HG02852 (cell line): ENCODE data around the gene UNC13D.
A peak's percentile ranks its signal among the peaks of the same experiment; 100 is the strongest.
"Not testable (repeated sequence)": the region's sequence is repeated elsewhere in the genome, so short reads cannot be mapped to it uniquely, and the experiment has no call there.

Experiments used
- ATAC-seq: cut with Tn5 transposase; IDR thresholded peaks from one replicate; pipeline ENCODE4 v1.9.1; 2021; ENCODE audit warnings: mild to moderate bottlenecking, moderate library complexity; ENCODE audit not compliant: unreplicated experiment

Gene UNC13D

GRCh38 chr17:75807861-75808260, 36.3 kb downstream of the UNC13D start:
- ATAC-seq: no peak

DNA sequence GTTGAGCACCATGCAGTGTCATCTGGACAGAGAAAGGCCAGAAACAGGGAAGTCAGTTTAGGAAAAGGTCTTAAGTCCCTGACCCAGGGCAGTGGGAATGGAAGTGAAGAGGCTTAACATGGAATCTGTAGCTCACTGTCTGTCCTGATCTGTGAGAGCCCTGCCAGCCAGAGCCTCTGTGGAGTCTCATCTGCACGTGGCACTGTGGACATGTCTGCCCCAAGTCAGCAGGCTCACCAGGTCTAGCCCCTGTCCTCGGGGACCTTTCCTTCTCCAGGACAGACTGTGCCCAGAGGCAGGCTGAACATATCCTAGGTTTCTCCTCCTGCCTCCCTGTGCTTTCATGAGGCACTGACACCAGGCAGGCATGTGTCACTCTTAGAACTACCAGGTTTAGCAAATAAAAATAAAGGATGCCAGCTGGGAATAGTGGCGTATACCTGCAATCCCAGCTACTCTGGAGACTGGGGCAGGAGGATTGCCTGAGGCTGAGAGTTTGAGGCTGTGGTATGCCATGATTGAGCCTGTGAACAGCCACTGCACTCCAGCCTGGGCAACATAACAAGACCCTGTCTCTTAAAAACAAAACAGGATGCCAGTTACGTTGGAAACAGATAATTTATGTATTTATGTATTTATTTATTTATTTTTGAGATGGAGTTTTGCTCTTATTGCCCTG, 37.2 kb downstream of the UNC13D start:
- ATAC-seq: no peak

GRCh38 chr17:75803883-75804282, 40.3 kb downstream of the UNC13D start:
- ATAC-seq: no peak

DNA sequence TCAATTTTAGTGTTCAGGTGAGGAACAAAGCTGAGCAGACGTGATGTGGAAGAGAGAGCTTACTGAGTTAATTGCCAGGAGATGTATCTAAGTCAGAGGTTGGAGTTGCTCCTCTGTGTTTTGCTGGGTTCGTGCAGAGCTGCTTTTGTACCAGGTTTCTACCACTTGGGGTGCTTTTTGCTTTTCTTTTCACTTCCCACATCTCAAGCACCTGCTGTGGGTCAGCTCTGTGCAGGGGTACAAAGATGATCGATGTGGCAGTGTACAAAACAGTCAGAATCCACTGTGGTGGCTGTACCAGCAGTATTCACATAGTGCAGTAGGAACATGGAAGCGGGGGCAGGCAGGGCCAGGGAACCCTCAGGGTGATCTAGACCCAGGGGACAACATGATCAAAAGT, 44.8 kb downstream of the UNC13D start:
- no peak for ATAC-seq

GRCh38 chr17:75795820-75796607, 48.2 kb downstream of the UNC13D start:
- ATAC-seq: no peak

GRCh38 chr17:75793460-75793859, 50.7 kb downstream of the UNC13D start:
- no peak for ATAC-seq

DNA sequence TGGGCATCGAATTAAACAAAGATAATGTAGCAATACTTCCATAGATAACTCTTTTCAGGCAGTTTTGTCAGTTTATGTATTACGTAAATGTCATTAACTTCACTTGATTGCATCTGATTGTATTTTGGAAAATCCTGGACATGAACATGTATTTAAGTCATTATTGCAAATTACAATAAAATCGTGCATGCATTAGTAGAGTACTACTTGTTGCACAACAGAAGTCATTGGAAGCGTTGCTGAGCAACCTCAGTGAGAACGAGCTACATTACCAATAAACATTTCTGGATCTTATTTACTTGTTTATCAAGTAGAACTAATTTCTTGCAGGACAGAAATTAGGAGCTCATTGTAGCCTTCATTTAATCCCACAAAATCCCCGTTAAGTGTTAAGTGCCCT, 53.0 kb downstream of the UNC13D start:
- no peak for ATAC-seq

GRCh38 chr17:75785016-75785890, 59.0 kb downstream of the UNC13D start:
- peak; percentile 63 for ATAC-seq

DNA sequence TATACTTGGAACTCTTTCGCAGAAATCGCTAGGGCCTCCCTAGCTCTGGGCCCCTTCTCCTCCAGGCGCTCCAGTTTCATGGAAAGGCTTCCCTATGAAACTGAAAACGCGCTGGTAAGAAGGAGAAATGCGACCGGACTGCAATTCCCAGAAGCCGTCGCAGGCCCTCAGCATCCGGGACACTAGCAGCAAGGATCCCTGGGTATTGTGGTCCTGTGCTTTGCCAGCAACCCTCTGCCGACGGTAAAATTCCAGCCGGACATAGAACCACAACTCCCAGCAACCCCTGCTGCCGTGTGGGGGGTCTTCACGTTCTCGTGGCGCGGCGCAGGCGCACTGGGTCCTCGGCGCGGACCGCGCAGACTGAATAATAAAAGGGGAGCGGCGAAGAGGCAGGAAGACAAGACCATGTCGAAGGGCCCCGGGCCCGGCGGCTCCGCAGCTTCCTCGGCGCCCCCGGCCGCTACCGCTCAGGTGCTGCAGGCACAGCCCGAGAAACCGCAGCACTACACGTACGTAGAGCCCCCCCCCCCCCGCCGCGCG, 59.7 kb downstream of the UNC13D start, which contains the start of gene UNK:
TSS of gene UNK (plus strand) at position 334 of the 543 bp plus-strand sequence. CDS start at position 409, 75 bp downstream.
- ATAC-seq: peak; percentile 51

DNA sequence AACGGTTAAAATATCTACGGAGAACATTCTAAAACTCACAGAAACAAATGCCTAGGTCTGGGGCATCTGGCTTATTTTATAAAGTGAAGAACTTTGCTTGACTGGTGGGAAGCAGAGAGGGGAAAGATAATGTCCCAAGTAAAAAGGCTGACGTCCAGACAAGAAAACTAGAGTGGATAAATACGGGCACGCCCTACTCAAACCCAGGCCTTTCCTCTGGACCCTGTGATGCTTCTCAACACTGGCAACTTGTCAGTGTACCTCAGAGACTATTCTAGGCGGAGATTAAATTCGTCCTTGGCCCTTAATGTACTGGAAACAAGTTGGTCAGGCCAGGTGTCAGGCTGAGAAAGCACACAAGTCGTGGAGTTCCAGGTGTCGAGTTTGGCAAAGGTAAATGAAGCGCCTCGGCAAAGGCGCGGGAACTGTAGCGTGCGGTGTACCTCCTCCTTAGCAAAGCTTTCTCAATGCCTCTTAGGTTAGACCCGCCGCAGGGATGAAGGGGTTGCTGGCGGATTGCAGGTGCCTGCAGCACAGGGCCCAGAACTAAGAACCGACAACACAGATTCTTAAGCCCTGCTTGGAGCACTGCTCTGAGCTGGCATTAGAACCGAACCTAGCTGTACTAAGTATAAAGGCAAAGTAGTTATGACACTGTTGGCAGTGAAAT, 60.3 kb downstream of the UNC13D start:
- ATAC-seq: peak; percentile 0

- ATAC-seq: no peak
Observed at GRCh38 chr17:75783069-75783783, 61.0 kb downstream of the UNC13D start.

- ATAC-seq: no peak
Observed at GRCh38 chr17:75779987-75780889, 64.0 kb downstream of the UNC13D start.

DNA sequence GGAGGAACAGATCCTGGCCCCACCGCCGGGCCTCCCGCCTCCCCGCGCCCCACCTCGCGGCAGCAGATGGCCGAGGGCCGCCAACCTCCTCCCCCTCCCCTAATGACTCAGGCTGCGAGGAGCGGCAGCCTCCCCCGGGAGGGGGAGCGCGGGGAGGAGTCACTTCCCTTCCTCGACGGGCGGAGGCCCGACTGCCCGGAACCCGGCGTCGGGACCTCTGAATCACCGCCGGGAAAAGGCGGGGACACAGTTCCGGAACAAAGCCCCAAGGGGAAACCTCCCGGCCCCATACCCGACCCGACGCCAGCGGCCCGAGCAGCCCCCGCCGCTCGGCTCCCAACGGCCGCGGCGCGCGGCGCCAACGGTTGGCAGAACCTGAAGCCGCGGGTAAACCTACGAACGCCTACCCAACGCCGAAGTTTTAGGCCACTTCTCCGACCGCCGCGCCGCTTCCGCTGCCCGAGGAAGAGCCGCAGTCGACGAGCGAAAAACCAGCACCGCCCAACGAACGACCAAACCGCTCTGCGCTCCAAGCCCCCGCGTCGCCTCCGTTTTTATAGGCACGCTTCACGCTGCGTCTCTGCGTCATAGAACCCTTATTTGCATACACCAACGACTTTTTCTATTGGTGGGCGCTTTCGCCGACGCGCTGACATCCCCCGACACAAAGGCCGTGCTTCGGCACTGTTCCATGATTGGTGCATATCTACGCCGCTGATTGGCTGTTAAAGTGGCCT, 64.8 kb downstream of the UNC13D start:
- ATAC-seq: peak; percentile 72

- no peak for ATAC-seq
Observed at GRCh38 chr17:75778861-75779249, 65.3 kb downstream of the UNC13D start.

DNA sequence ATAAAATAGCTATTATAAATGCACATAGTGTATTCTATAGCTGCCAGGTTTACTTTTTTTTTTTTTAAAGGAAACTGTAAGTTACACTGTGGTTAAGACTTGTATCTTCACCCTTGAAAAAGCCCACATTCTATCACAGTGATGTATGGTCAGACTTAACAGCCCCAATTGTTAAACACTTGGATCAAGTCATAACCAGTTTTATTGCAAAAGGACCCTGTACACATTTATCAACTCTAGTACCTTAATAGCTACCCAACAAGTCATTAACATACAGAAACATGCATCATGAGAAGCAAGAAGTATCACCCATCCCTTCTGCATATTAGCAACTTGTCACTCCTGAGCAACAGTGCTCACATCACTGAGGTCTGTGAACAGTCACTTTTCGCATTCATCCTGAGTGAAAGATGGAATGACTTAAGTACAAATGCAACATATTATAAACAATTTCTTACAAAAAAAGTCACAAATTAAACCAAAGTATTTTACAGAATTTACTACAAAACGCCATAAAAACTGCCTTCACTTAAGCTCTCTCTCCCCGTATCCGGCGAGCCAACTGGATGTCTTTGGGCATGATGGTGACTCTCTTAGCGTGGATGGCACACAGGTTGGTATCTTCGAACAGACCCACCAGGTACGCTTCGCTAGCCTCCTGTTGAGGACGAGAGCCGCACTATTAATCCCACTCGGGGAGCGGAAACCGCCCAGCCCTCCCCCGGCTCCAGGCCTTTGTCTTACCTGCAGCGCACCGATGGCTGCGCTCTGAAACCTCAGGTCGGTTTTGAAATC, 65.9 kb downstream of the UNC13D start:
- ATAC-seq: not testable (repeated sequence)

- ATAC-seq: no peak
Observed at GRCh38 chr17:75777296-75777922, 66.8 kb downstream of the UNC13D start.
